OCI-LY1 (cell line): ENCODE results near the gene LPCAT3.

Experiments
- EZH2 ChIP-seq: fragments of 200-600 bp; sonication (generic), shearing (Covaris generic); IDR thresholded peaks from 2 replicates; pipeline ENCODE4 v1.8.0; 2017; ENCODE audit warnings: borderline replicate concordance, mixed run types, mild to moderate bottlenecking, antibody characterized with exemption, low read length, moderate library complexity, mixed read lengths
- TF ChIP-seq, protein P1 (sequence below): fragments of 200-600 bp; sonication (generic), shearing (Covaris generic); IDR thresholded peaks from 2 replicates; pipeline ENCODE4 v1.5.1; 2017; ENCODE audit warnings: mild to moderate bottlenecking, antibody characterized with exemption, low read length, moderate library complexity, mixed read lengths

DNA sequence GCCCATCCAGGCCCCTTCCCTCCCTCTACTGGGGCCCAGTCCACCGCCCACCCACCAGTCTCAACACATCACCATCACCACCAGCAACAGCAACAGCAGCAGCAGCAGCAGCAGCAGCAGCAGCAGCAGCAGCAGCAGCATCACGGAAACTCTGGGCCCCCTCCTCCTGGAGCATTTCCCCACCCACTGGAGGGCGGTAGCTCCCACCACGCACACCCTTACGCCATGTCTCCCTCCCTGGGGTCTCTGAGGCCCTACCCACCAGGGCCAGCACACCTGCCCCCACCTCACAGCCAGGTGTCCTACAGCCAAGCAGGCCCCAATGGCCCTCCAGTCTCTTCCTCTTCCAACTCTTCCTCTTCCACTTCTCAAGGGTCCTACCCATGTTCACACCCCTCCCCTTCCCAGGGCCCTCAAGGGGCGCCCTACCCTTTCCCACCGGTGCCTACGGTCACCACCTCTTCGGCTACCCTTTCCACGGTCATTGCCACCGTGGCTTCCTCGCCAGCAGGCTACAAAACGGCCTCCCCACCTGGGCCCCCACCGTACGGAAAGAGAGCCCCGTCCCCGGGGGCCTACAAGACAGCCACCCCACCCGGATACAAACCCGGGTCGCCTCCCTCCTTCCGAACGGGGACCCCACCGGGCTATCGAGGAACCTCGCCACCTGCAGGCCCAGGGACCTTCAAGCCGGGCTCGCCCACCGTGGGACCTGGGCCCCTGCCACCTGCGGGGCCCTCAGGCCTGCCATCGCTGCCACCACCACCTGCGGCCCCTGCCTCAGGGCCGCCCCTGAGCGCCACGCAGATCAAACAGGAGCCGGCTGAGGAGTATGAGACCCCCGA lies 81.4 kb downstream of the LPCAT3 start:
- TF ChIP-seq, protein P1, sequence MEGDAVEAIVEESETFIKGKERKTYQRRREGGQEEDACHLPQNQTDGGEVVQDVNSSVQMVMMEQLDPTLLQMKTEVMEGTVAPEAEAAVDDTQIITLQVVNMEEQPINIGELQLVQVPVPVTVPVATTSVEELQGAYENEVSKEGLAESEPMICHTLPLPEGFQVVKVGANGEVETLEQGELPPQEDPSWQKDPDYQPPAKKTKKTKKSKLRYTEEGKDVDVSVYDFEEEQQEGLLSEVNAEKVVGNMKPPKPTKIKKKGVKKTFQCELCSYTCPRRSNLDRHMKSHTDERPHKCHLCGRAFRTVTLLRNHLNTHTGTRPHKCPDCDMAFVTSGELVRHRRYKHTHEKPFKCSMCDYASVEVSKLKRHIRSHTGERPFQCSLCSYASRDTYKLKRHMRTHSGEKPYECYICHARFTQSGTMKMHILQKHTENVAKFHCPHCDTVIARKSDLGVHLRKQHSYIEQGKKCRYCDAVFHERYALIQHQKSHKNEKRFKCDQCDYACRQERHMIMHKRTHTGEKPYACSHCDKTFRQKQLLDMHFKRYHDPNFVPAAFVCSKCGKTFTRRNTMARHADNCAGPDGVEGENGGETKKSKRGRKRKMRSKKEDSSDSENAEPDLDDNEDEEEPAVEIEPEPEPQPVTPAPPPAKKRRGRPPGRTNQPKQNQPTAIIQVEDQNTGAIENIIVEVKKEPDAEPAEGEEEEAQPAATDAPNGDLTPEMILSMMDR = peak; percentile 19; the same call in 1 of the 2 replicates
- TF ChIP-seq EZH2 = no peak
